ENCODE results near the gene SLC35G2. TPM values are rescaled to one million over a fixed set of nuclear protein-coding genes. Genes with fewer than 3 reads are reported as not detected.
"Not testable (repeated sequence)": the region's sequence is repeated elsewhere in the genome, so short reads cannot be mapped to it uniquely, and the experiment has no call there.

SLC35G2 gene
- total RNA-seq, 1 experiment from 2014 or later = 6.6 TPM

- TF ChIP-seq CTCF (conservative IDR thresholded peaks at IDR 0.05) = no peak
- Histone ChIP-seq H3K56ac (ENCODE audit: insufficient read length, low read depth, low read length) (no peak overlapping the region), H3K27ac (ENCODE audit: insufficient read length, low read depth, low read length) (no peak overlapping the region), H4K91ac (ENCODE audit: insufficient read length, low read depth, low read length) (no peak overlapping the region), H3T11ph (ENCODE audit: low read length) (no peak overlapping the region), H3K79me2 (ENCODE audit: insufficient read depth, low read length) (peaks cover 8% of the 10 kb centered on the region; the same call in 1 of the 2 replicates), H3K18ac (ENCODE audit: insufficient read length, low read depth, low read length) (no peak overlapping the region), H2AK5ac (ENCODE audit: insufficient read length, low read length) (no peak overlapping the region), H3K9ac (ENCODE audit: extremely low read depth, insufficient read length, low read length) (no peak overlapping the region), H3K4ac (ENCODE audit: low read depth, low read length) (no peak overlapping the region), H2BK12ac (ENCODE audit: insufficient read length, low read depth, low read length) (no peak overlapping the region), H4K20me1 (ENCODE audit: control insufficient read depth, insufficient read depth, insufficient read length) (no peaks in the 10 kb centered on the region), H3K79me1 (ENCODE audit: insufficient read depth, low read depth, low read length, poor library complexity, severe bottlenecking) (no peaks in the 10 kb centered on the region), H3K27me3 (ENCODE audit: insufficient read depth, low read length) (no peaks in the 10 kb centered on the region), H3K4me1 (ENCODE audit: insufficient read depth, low read length) (peaks cover 8% of the 10 kb centered on the region; the same call in 1 of the 2 replicates), H4K8ac (replicated peaks; ENCODE audit: insufficient read length, low read depth, low read length) (no peak overlapping the region), H2AFZ (ENCODE audit: low read length) (no peak overlapping the region), H2BK5ac (ENCODE audit: insufficient read length, low read length) (no peak overlapping the region), H2BK15ac (ENCODE audit: low read depth, low read length) (no peak overlapping the region), H3K23ac (ENCODE audit: insufficient read length, low read depth, low read length) (no peak overlapping the region), H3K14ac (ENCODE audit: insufficient read depth, low read length) (no peak overlapping the region), H3K9me3 (ENCODE audit: control insufficient read depth, low read depth, low read length) (no peaks in the 10 kb centered on the region), H3K4me2 (ENCODE audit: insufficient read depth, insufficient read length, low read length) (no peak overlapping the region), H2BK120ac (ENCODE audit: low read depth, low read length, poor library complexity, severe bottlenecking) (no peak overlapping the region), H3K23me2 (ENCODE audit: insufficient read length, low read depth, low read length, poor library complexity, severe bottlenecking) (no peaks in the 10 kb centered on the region), H2BK20ac (ENCODE audit: low read depth, low read length, poor library complexity, severe bottlenecking) (no peak overlapping the region), H4K5ac (ENCODE audit: insufficient read length, low read depth, low read length) (no peak overlapping the region)
- Mint-ChIP-seq H3K4me3 (no peak overlapping the region), H3K9me3 (peaks cover 4 to 8% of the 10 kb centered on the region in 2 experiments; a peak in 3 of 5 replicates), H3K27me3 (ENCODE audit: low read depth) (no peaks in the 10 kb centered on the region), H3K27ac (peak overlapping the region in 2 of 3 experiments; percentile 13 to 78; a peak in 3 of 7 replicates), H3K4me1 (peaks cover 30 to 34% of the 10 kb centered on the region in 2 experiments), H3K36me3 (ENCODE audit: insufficient read depth in 1 of 3, low read depth in 3 of 3) (peaks cover 13 to 16% (median 14%) of the 10 kb centered on the region in 3 experiments)
- no CpG with 5 or more reads among the region's 5 CpGs for WGBS (ENCODE audit: extremely low coverage, insufficient read length, low lambda C conversion rate)
- DNase-seq = no peak
Measured at GRCh38 chr3:136893848-136894443, 75.0 kb downstream of the SLC35G2 start.

- H3K79me1 ChIP-seq (ENCODE audit: insufficient read depth, low read depth, low read length, poor library complexity, severe bottlenecking); H3K9me3 Mint-ChIP-seq; H3K56ac ChIP-seq (ENCODE audit: insufficient read length, low read depth, low read length); DNase-seq; H3K27me3 Mint-ChIP-seq (ENCODE audit: low read depth); H4K5ac ChIP-seq (ENCODE audit: insufficient read length, low read depth, low read length); H3K4ac ChIP-seq (ENCODE audit: low read depth, low read length); H3K23ac ChIP-seq (ENCODE audit: insufficient read length, low read depth, low read length); H3K4me1 ChIP-seq (ENCODE audit: insufficient read depth, low read length); H3K4me3 Mint-ChIP-seq; H3K27me3 ChIP-seq (ENCODE audit: insufficient read depth, low read length); H3K9me3 ChIP-seq (ENCODE audit: control insufficient read depth, low read depth, low read length); H4K20me1 ChIP-seq (ENCODE audit: control insufficient read depth, insufficient read depth, insufficient read length); H3K79me2 ChIP-seq (ENCODE audit: insufficient read depth, low read length); H2BK15ac ChIP-seq (ENCODE audit: low read depth, low read length); H3K27ac Mint-ChIP-seq; H3K23me2 ChIP-seq (ENCODE audit: insufficient read length, low read depth, low read length, poor library complexity, severe bottlenecking); H2BK20ac ChIP-seq (ENCODE audit: low read depth, low read length, poor library complexity, severe bottlenecking); H4K8ac ChIP-seq (replicated peaks; ENCODE audit: insufficient read length, low read depth, low read length); H3T11ph ChIP-seq (ENCODE audit: low read length); H3K18ac ChIP-seq (ENCODE audit: insufficient read length, low read depth, low read length); H3K9ac ChIP-seq (ENCODE audit: extremely low read depth, insufficient read length, low read length); H2AK5ac ChIP-seq (ENCODE audit: insufficient read length, low read length); H2AFZ ChIP-seq (ENCODE audit: low read length); H3K27ac ChIP-seq (ENCODE audit: insufficient read length, low read depth, low read length); H2BK5ac ChIP-seq (ENCODE audit: insufficient read length, low read length); H2BK120ac ChIP-seq (ENCODE audit: low read depth, low read length, poor library complexity, severe bottlenecking); H3K14ac ChIP-seq (ENCODE audit: insufficient read depth, low read length); H4K91ac ChIP-seq (ENCODE audit: insufficient read length, low read depth, low read length); H3K4me2 ChIP-seq (ENCODE audit: insufficient read depth, insufficient read length, low read length); H2BK12ac ChIP-seq (ENCODE audit: insufficient read length, low read depth, low read length): not testable (repeated sequence)
- Mint-ChIP-seq H3K4me1 (peaks cover 60 to 61% of the 10 kb centered on the region in 2 experiments), H3K36me3 (ENCODE audit: insufficient read depth in 1 of 3, low read depth in 3 of 3) (peaks cover 4 to 11% (median 6%) of the 10 kb centered on the region in 3 experiments)
- WGBS (ENCODE audit: extremely low coverage, insufficient read length, low lambda C conversion rate) = no CpG with 5 or more reads among the region's 1 CpG
Measured at GRCh38 chr3:136897171-136897570, 78.2 kb downstream of the SLC35G2 start.

Measured in H9 (cell line).